Astrocyte of the spinal cord (primary cell): ENCODE results near the gene SPAG9.

ENCODE experiments used
- DNase-seq: peaks from one replicate; pipeline ENCODE4 v3.0.0; 2011; ENCODE audit warnings: low read depth, low spot score
- H3K4me3 ChIP-seq: 2 replicates; pipeline ENCODE4 v1.5.1; 2011; ENCODE audit warnings: low read depth, mild to moderate bottlenecking, low read length, moderate library complexity
- CTCF ChIP-seq: IDR thresholded peaks from 2 replicates; pipeline ENCODE4 v1.5.1; 2012; ENCODE audit warnings: low read depth, mild to moderate bottlenecking, low read length, inconsistent platforms
- in situ Hi-C: cut with HindIII; loops from 2 replicates; pipeline ENCODE4 v1.10.0; 2017; ENCODE audit warnings: low sequenced_read_pairs

The SPAG9 gene

GRCh38 chr17:50948711-50949110, 172.0 kb downstream of the SPAG9 start:
- no peak overlapping the region for H3K4me3 ChIP-seq
- DNase-seq, result no peak
- no peak for TF ChIP-seq CTCF
- in situ Hi-C loops, result no loop called here

- TF ChIP-seq CTCF, result no peak
- no peak overlapping the region for H3K4me3 ChIP-seq
- DNase-seq, result no peak
- in situ Hi-C loops, result no loop called here
Observed at GRCh38 chr17:50947782-50948543, 172.7 kb downstream of the SPAG9 start.

- H3K4me3 ChIP-seq, result no peak overlapping the region
- TF ChIP-seq CTCF, result no peak
- in situ Hi-C loops, result no loop called here
- DNase-seq, result no peak
Observed at GRCh38 chr17:50946891-50947781, 173.5 kb downstream of the SPAG9 start.

- in situ Hi-C loops, result no loop called here
- TF ChIP-seq CTCF, result no peak
- no peak overlapping the region for H3K4me3 ChIP-seq
- no peak for DNase-seq
Observed at GRCh38 chr17:50946223-50946890, 174.3 kb downstream of the SPAG9 start.

GRCh38 chr17:50945779-50946222, 174.9 kb downstream of the SPAG9 start:
- H3K4me3 ChIP-seq, result no peak overlapping the region
- in situ Hi-C loops, result no loop called here
- DNase-seq, result no peak
- no peak for TF ChIP-seq CTCF

GRCh38 chr17:50944902-50945720, 175.6 kb downstream of the SPAG9 start:
- H3K4me3 ChIP-seq, result no peak overlapping the region
- no peak for DNase-seq
- in situ Hi-C loops, result no loop called here
- no peak for TF ChIP-seq CTCF
